Motor neuron (in vitro differentiated cells): Measurements from ENCODE around the gene PPARG. TPM values are rescaled to one million over a fixed set of nuclear protein-coding genes. Genes with fewer than 3 reads are reported as not detected.
"Not testable (repeated sequence)": the region's sequence is repeated elsewhere in the genome, so short reads cannot be mapped to it uniquely, and the experiment has no call there.

Experiments used
- ATAC-seq, 8 experiments: fragments of 200-7000 bp; cut with Tn5 transposase; replicated peaks in 6 of 8; 2 replicates each; pipeline ENCODE4 v1.8.0; 2021; ENCODE audit warnings: mild to moderate bottlenecking in 8 of 8, moderate library complexity in 8 of 8
- H3K27ac ChIP-seq, 2 donors: fragments of 250-450 bp; sonication (Bioruptor Pico); 2 replicates each; pipeline ENCODE4 v1.9.0; 2021; ENCODE audit warnings: antibody characterized with exemption in 2 of 2, mild to moderate bottlenecking in 2 of 2, moderate library complexity in 1 of 2
- H3K4me1 ChIP-seq, 2 donors: fragments of 250-450 bp; sonication (Bioruptor Pico); replicated peaks in 1 of 2; 2 replicates each; pipeline ENCODE4 v1.6.1; 2021; ENCODE audit warnings: antibody characterized with exemption in 2 of 2, mild to moderate bottlenecking in 2 of 2, moderate library complexity in 1 of 2
- H3K4me3 ChIP-seq, 5 donors: fragments of 250-450 bp; sonication (Bioruptor Pico); 2 replicates each; pipeline ENCODE4 v1.9.0; 2021; ENCODE audit warnings: antibody characterized with exemption in 5 of 5, mild to moderate bottlenecking in 5 of 5, moderate library complexity in 4 of 5
- WGBS, 10 experiments: fragments of 450-650 bp; shearing (Covaris generic); methylation state at CpG; one replicate each; pipeline ENCODE4 v1.0.0; 2022; 5-methylcytosine and 5-hydroxymethylcytosine counted together
- in situ Hi-C, 9 experiments: fragments of 400-800 bp; cut with MboI; loops; one replicate each; pipeline ENCODE4 v1.15.0; 2021; ENCODE audit warnings: low sequenced_read_pairs in 9 of 9, low pct_unique_long_range_greater_than_20kb in 2 of 9; ENCODE audit not compliant: unreplicated experiment in 9 of 9
- total RNA-seq, 8 experiments: library from RNA; unstranded; fragments of 300-600 nt; gene quantifications; 2 replicates each; pipeline versions ENCODE4 v1.2.3 to v1.2.4, GENCODE V29; 2022

Gene PPARG
- 1 to 10 TPM in 3 of 8 experiments, under 1 TPM in 4, not detected in 1; 0.31 to 9.9 (median 0.66) TPM for total RNA-seq

DNA sequence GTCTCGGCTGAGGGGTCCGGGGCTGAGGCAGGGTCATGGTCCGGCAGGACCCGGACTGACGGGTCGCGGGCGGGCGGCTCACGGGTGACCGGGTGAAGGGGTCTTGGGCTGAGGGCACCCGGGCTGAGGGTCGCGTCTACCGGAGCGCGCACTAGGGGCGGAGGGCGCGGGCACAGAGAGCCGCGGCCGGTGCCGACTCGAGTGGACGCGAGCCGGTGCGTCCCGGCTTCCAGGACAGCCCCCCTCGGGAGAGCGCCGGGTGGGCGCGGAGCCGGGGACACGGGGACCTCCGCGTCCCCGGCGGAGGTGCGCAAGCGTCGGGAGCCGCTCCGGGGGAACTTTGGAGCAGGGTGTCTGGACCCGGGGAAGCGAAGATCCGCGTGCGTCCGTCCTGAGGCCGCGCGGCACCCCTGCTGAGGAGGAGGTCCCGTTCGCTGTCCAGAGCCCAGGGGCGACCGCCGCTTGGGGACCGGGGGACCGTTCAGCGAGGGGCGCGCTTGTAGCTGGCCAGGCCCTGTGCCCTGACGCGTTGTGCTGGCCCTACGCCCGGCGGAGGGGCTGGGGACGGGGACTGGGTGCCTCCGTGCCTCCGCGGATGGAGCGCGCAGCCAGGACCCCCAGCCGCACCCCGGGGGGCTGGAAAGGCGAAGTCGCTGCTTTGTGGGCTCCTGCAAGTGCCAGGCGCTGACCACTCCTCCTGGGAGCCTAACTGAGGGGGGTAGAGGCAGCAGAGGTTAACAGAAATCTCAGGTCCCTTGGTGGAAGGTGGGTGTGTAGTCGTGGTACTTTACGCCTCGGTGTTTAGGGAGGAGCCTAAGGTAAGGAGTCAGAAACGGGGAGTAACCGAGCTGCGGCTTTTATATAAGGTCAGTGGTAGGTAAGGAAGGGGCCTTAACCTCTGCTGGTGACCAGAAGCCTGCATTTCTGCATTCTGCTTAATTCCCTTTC is at the start of gene PPARG:
Gene PPARG (plus strand): TSS at position 889 of the 948 bp plus-strand sequence. CDS start 90,642 bp downstream, outside the sequence.
- in situ Hi-C loops = no loop called here
- H3K4me1 ChIP-seq = no peaks in the 10 kb centered on the region
- 0 to 20% (median 0%) methylated on average over 1 to 42 of the region's 87 CpGs; no CpG with 5 or more reads in 3 of the 10 experiments for WGBS, 10 experiments
- peak within 1 kb of the TSS; percentile 32 to 51 (median 46) for H3K4me3 ChIP-seq
- peak; percentile 50 to 78 (median 65) for ATAC-seq
- no peak within 1 kb of the TSS for H3K27ac ChIP-seq

DNA sequence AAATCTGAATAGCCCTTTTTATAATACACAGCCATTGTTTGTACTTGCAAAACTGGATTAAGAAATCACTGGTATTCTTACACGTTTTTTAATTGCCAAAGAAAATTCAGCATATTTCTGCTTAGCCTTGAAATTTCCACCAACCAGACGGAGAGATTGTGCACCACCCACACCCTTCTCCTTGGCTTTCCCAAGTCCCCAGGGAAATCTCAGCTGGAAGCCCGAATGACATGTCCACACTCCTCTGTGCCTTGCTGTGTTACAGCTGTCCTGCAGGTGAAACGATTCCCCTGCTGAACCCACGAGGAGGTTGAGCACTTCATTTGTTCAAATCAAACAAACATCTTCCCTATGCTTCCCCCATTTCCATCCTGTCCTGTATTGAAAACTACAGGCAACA is 49.6 kb upstream of the PPARG start:
- H3K4me1 ChIP-seq = no peaks in the 10 kb centered on the region
- no peak overlapping the region for H3K4me3 ChIP-seq
- in situ Hi-C loops = no loop called here
- no peak overlapping the region for H3K27ac ChIP-seq
- 5 to 83% (median 52%) methylated on average over 2 to 5 of the region's 5 CpGs for WGBS, 10 experiments
- ATAC-seq = peak in 1 of 8 experiments; percentile 85

DNA sequence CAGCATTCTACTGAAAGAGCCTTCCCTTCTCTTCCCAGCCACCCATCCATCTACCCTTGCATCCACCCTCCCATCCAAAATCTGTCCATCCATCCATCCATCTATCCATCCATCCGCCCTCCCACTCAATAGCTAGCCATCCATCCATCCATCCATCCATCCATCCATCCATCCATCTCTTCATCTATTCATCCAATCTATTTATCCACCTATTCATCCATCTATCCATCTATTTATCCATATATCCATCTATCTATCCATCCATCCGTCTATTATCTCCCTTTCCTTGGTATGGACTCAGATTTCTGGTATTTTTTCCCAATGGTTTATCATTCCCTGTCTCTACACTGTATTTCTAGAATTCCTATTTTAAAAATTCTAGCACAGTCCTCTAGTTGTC is 46.1 kb upstream of the PPARG start:
- 3 to 100% (median 70%) methylated on average over 1 to 2 of the region's 2 CpGs for WGBS, 10 experiments
- no peak overlapping the region for H3K4me3 ChIP-seq
- no peaks in the 10 kb centered on the region for H3K4me1 ChIP-seq
- no peak for ATAC-seq
- no peak overlapping the region for H3K27ac ChIP-seq
- in situ Hi-C loops = no loop called here

DNA sequence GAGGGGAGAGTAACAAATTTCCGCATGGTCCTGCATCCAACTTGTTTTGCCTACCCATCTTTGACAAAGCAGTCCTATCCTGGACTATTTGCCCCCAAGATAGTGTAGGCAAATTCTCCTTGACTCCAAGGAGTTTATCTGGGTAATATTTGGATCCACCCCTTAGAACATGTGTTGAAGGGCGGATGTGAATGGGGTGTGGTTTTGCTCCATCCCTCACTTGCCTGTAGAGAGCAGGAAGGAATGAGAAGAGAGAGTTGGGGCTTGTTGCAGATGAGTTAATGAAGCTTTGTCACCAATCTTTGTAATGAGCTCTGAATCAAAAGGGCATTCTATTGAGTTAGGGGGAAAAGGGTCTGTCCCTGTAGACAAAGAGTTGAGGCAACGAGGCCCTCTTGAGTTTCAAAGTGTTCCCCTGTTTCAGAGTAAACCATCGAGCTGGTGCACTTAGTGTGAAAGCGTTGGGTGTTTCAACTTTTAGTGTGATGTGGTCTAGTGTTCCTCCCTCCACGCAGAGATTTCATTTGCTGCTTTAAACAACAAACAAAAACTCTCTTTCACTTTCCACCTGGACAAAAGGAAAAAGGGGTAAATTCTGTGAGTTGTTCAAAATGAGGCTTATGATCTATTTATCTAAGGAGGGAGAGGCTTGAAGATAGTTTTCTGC is 42.2 kb upstream of the PPARG start:
- Histone ChIP-seq H3K4me1 (no peaks in the 10 kb centered on the region), H3K4me3 (no peak overlapping the region), H3K27ac (no peak overlapping the region)
- WGBS, 10 experiments = 17 to 83% (median 68%) methylated on average over 2 to 6 of the region's 6 CpGs; no CpG with 5 or more reads in 2 of the 10 experiments
- in situ Hi-C loops = no loop called here
- ATAC-seq = peak in 2 of 8 experiments; percentile 54 to 87

DNA sequence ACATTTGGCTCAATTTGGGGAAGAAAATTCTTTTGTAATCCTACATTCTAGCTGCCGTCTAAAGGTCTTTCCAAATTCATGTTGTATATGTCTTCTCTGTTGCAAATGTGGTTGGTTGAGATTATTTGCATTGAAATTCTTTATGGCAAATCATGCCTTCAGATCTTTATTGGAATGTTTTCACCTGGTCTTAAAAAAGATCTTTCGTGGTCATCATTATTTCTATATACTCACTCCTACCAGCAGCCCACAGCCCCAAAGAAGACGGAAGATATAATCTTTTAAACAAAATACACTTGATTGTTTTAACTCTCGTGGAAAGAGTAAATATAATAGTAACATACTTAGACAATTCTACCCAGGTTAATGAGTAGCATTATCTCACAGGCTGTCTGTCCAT is 41.5 kb upstream of the PPARG start:
- no peak overlapping the region for H3K4me3 ChIP-seq
- 29 to 97% (median 81%) methylated on average over 1 to 4 of the region's 4 CpGs for WGBS, 10 experiments
- H3K27ac ChIP-seq = no peak overlapping the region
- no peaks in the 10 kb centered on the region for H3K4me1 ChIP-seq
- no peak for ATAC-seq
- in situ Hi-C loops = no loop called here

DNA sequence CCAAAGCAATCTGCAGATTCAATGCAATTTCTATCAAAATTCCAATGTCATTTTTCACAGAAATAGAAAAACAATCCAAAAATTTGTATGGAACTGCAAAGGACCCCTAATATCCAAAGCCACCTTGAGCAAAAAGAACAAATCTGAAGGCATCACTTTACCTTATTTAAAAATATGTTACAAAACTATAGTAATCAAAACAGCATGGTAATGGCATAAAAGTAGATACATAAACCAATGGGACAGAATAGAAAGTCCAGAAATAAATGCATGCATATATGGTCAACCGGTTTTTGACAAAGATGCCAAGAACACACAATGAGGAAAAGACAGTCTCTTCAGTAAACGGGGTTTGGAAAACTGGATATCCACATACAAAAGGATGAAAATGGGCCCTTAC is 39.4 kb upstream of the PPARG start:
- in situ Hi-C loops = no loop called here
- 36 to 100% (median 81%) methylated on average over 1 to 2 of the region's 2 CpGs for WGBS, 10 experiments

DNA sequence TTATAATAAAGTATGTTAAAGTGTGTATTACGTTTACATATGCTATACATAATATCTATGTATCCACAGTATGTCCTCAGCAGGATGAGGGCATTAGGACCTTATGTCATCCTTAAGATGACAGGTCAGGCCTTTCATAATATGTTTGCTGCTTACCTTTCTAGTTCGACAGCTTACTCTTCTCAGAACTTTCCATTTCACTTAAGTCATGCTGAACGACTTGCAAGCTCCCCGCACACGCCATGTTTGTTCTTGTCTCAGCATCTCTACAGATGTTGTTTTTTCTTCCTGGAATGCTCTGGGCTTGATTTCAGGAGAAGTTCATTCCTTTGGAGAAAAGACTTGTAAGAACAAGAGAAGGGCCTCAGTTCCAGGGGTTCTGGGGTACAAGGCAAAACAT is 36.0 kb upstream of the PPARG start:
- no peak overlapping the region for H3K27ac ChIP-seq
- 50 to 100% (median 85%) methylated on average over 1 to 5 of the region's 5 CpGs for WGBS, 10 experiments
- H3K4me1 ChIP-seq = peaks cover 0 to 3% of the 10 kb centered on the region in 2 donors
- no peak for ATAC-seq
- H3K4me3 ChIP-seq = no peak overlapping the region
- in situ Hi-C loops = no loop called here

More for the DNA sequence above, 39.4 kb upstream of the PPARG start:
- Histone ChIP-seq H3K4me3 (no peak overlapping the region), H3K27ac (no peak overlapping the region), H3K4me1 (peaks cover 0 to 3% of the 10 kb centered on the region in 2 donors)
- ATAC-seq = no peak

DNA sequence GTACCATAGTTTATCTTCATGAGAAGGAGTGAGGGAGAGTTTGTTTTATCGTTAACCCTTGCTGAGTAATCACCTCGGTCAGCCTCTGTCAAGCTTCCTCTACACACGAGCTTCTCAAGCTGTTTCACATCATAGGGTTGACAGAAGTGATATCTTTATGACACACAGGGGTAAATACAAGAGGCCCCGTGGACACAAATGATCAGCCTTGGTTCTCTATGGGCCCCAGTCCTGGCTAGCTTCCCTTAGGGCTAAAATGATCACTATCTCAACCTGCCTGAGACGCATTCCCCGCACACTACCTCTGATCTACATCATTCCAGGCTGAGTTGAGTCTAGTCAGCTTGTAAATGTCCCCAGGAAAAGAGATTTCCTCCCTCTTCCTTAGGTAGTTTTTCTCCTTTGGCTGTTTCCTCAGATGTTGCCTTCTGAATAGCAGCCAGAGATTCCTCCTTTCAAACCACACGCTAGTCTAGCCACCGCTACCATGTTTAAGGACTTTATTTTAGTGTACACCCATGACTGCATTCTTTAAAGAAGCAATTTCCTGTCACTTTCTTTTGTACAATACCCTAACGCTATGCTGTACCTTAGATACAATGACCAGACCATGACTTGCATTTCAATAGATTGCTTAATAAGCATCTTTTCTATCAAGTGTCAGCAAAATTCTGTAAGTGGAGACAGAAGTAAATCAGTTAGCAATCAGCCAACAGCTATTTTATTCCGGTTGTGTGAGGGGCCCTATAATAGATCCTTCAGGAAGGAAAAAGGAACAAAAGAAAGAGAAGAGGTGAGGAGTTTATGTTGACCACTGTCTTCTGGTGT is 35.1 kb upstream of the PPARG start:
- Histone ChIP-seq H3K27ac (no peak overlapping the region), H3K4me1 (peaks cover 0 to 3% of the 10 kb centered on the region in 2 donors), H3K4me3 (no peak overlapping the region)
- in situ Hi-C loops = no loop called here
- WGBS, 10 experiments = 36 to 100% (median 72%) methylated on average over 1 to 10 of the region's 10 CpGs
- ATAC-seq = no peak

DNA sequence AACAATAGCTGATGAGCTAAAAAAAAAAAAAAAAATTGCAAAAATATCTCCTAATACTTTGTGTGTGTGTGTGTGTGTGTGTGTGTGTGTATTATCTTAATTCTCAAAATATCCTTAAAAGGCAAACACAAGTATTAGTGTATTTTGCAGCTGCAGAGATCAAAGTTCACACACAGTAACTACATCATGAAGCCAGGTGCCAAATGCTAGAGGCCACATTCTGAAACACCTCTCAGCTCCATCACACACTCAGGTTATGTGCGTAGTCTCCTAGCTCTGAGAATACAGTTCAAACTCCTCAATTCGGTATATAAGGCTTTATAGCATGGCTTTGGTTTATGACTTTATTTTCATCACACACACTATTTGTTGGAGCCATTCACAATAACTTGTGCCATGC is 33.5 kb upstream of the PPARG start:
- Histone ChIP-seq H3K4me1 (peaks cover 0 to 3% of the 10 kb centered on the region in 2 donors), H3K27ac (no peak overlapping the region), H3K4me3 (no peak overlapping the region)
- in situ Hi-C loops = no loop called here
- WGBS, 10 experiments = 0 to 100% (median 80%) methylated on average over 1 to 2 of the region's 2 CpGs; no CpG with 5 or more reads in 3 of the 10 experiments
- ATAC-seq = no peak

DNA sequence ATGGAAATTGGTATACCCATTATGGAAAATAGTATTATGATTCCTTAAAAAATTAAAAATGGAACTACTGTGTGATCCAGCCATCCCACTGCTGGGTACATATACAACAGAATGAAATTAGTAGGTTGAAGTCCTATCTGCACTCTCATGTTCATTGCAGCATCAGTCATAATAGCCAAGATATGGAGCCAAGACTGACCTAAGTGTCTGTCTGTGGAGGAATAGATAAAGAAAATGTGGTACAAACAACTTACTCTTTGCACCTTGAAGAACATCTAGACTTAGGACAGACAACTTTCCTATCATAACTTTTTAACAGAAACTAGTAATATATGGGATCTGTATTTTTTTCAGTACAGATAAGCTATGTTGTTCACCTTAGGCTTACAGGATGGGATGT is 30.0 kb upstream of the PPARG start:
- H3K4me3 ChIP-seq = no peak overlapping the region
- no peaks in the 10 kb centered on the region for H3K4me1 ChIP-seq
- no peak overlapping the region for H3K27ac ChIP-seq
- in situ Hi-C loops = no loop called here
- ATAC-seq = no peak

DNA sequence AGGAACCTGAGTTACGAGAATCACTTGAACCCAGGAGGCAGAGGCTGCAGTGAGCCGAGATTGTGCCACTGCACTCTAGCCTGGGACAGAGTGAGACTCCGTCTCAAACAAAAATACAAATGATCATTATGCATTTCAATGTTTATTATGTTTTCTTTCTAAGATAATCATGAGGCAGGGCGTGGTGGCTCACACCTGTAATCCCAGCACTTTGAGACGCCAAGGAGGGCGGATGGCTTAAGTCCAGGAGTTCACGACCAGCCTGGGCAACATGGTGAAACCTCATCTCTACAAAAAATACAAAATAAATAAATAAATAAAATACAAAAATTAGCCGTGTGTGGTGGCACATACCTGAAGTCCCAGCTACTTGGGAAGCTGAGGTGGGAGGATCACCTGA is 26.7 kb upstream of the PPARG start:
- H3K4me1 ChIP-seq, H3K27ac ChIP-seq, in situ Hi-C loops, ATAC-seq, H3K4me3 ChIP-seq: not testable (repeated sequence)
- WGBS, 10 experiments = 74 to 100% (median 92%) methylated on average over 1 to 8 of the region's 8 CpGs; no CpG with 5 or more reads in 1 of the 10 experiments

DNA sequence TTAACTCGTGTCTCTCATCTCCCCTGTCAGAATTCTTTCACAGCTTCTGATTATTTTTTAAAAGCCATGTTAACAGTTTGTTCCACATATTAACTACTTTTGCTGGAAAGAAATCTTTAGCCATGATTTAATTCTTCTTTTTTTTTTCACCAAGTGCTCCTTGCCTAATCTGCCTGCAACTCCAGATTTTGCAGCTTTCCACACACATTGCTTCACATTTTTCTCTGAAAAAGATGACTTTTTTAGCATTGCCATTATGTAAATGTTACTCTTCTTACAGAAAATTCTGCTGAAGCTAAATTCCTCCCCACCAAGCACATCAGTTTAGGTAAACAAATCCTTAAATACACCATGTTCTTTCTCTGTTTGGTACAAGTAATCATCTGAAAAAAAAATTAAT is 23.4 kb upstream of the PPARG start:
- H3K4me1 ChIP-seq = no peaks in the 10 kb centered on the region
- ATAC-seq = no peak
- in situ Hi-C loops = no loop called here
- no peak overlapping the region for H3K27ac ChIP-seq
- no peak overlapping the region for H3K4me3 ChIP-seq
- WGBS, 10 experiments = 0 to 100% (median 60%) methylated on average over 1 of the region's 1 CpG; no CpG with 5 or more reads in 1 of the 10 experiments

DNA sequence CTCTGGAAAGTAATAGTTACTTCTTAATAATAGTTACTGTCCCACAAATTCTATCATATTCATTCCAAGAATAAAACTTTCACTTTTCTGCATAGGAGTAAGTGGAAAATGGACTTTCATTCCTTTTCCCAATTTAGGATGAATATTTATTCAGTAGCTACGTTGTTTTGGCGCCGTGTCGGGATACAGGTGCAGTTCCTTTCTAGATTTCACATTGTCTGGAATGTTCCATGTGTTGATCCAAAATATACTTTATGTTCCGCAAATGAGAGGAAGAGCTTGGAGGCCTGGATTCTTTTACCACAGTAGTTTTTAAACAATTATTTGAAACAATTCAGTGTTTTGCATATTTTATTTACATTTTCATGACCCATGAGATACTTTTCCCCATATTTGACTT is 22.8 kb upstream of the PPARG start:
- in situ Hi-C loops = no loop called here
- no peaks in the 10 kb centered on the region for H3K4me1 ChIP-seq
- H3K4me3 ChIP-seq = no peak overlapping the region
- no peak for ATAC-seq
- H3K27ac ChIP-seq = no peak overlapping the region
- WGBS, 10 experiments = 83 to 100% (median 90%) methylated on average over 1 to 5 of the region's 5 CpGs; no CpG with 5 or more reads in 1 of the 10 experiments
